Measurements from ENCODE around the gene LEF1. TPM values are rescaled to one million over a fixed set of nuclear protein-coding genes. Genes with fewer than 3 reads are reported as not detected.

LEF1 gene
- total RNA-seq, 1 experiment from 2014 or later = 0.10 TPM

DNA sequence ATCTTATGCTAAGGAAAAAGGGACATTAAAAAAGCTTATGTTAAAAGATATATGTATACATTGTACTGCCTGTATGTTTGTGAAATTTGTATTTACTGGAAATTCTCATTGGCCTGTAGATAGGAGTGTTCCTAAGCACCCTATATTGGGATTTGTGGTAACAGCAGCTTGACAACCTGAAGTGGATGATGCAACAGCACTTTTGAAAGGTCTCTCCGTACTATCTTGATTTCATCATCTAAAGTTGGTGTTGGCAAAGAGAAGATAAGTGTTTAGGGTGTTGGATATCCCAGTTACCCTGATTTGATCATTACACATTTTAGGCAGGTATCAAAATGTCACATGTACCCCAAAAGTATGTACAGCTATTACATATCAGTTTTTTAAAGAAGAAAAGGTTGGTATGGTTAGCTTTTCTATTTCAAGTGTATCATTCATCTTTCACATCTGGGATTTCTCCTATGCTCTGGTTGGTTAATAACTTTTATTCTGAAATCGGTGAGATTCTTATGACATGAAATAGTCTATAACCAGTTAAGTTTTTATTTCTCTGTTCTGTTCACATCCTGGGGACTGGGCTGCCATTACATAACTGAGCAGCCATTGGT lies 168.7 kb downstream of the LEF1 start:
- DNase-seq (ENCODE audit: low spot score) = no peak

DNA sequence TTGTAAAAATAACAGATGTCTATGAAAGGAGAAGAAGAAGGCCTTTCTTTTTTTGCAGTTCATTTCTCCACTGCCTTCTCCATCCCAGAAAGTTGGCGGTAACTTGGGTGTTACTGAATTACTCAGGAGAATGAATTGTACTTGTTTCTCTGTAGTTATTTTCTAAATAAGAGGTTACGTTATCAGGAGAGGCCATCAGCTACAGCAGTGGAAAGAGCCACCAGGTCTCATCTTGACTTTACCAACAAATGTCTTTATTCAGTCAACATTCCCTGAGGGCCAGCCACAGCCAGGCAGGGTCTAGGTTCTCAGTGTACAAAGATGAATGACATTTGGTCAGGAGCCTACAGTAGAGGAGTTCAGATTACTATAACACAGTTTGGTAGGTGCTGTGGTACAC lies 170.9 kb downstream of the LEF1 start:
- no peak for DNase-seq (ENCODE audit: low spot score)

Other genes starting within 250 kb of the LEF1 start
- gene CYP2U1, start 237.4 kb downstream of the LEF1 start, total RNA-seq (2014; rRNA removed; shearing (Covaris generic)) = 0.34 and 0.64 TPM in 2 replicates
- gene HADH, start 179.0 kb downstream of the LEF1 start, total RNA-seq (2014; rRNA removed; shearing (Covaris generic)) = 14.0 and 15.3 TPM in 2 replicates

Measured in HT-29 (cell line).